GM10266 (cell line): ENCODE measurements around the gene MTFMT.
A peak's percentile ranks its signal among the peaks of the same experiment; 100 is the strongest.
"Not testable (repeated sequence)": the region's sequence is repeated elsewhere in the genome, so short reads cannot be mapped to it uniquely, and the experiment has no call there.

ENCODE experiments used
- DNase-seq: peaks from one replicate; pipeline ENCODE4 v3.0.0; 2012; ENCODE audit errors: extremely low spot score
- TF ChIP-seq, protein P1 (sequence below): IDR thresholded peaks from 2 replicates; pipeline ENCODE4 v1.5.1; 2012; ENCODE audit warnings: mild to moderate bottlenecking, low read depth; ENCODE audit not compliant: control insufficient read depth, insufficient read depth; ENCODE audit errors: missing control alignments

The MTFMT gene

DNA sequence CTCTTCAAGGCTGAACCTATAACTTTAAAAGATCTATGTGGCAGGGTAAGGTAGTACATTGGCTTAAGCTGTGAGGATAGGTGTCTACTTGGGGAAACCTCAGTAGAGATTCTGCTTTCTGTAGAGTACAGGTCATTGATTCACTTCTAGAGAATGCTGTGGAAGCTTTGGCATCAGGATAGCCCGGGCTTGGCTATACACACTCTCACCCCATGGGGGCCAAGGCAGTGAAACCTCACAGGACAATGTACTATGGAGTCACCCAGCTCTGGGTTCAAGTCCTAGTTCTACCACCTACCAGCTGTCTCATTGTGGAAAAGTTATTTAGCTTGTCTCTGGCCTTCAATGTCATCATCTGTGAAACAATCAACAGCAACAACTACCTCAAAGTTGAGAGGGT lies 9.0 kb downstream of the MTFMT start:
- DNase-seq = no peak

DNA sequence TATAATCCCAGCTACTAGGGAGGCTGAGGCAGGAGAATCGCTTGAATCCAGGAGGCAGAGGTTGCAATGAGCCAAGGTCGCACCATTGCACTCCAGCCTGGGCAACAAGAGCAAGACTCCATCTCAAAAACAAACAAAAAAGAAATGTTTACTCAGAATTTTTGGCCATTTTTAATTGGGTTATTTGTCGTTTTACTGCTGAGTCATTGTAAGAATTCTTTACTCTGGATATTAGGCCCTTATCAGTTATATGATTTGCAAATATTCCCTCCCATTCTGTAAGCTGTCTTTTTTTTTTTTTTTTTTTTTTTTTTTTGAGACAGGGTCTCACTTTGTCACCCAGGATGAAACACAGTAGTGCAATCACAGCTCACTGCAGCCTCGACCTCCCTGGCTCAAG lies 18.2 kb downstream of the MTFMT start:
- not testable (repeated sequence) for DNase-seq

More for the DNA sequence above, 9.0 kb downstream of the MTFMT start:
- TF ChIP-seq, protein P1, sequence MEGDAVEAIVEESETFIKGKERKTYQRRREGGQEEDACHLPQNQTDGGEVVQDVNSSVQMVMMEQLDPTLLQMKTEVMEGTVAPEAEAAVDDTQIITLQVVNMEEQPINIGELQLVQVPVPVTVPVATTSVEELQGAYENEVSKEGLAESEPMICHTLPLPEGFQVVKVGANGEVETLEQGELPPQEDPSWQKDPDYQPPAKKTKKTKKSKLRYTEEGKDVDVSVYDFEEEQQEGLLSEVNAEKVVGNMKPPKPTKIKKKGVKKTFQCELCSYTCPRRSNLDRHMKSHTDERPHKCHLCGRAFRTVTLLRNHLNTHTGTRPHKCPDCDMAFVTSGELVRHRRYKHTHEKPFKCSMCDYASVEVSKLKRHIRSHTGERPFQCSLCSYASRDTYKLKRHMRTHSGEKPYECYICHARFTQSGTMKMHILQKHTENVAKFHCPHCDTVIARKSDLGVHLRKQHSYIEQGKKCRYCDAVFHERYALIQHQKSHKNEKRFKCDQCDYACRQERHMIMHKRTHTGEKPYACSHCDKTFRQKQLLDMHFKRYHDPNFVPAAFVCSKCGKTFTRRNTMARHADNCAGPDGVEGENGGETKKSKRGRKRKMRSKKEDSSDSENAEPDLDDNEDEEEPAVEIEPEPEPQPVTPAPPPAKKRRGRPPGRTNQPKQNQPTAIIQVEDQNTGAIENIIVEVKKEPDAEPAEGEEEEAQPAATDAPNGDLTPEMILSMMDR = no peak

DNA sequence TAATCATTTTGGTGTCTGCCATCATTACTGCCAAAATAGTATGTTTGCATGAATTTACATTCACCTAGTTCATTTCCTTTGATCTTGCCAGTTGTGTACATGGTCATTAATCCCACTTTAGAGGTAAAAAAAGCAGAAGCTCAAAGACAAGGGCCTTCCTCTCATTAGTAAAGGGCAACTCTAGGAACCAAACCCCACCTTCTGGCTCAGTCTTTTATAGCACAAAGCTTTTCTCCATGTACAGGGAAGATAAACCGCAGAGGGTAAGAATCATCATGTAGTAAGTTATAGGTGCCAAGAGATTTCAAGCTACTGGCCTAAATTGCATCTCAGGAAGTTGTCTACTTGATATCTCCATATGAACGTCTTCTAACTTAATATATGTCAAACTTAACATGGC lies 20.5 kb downstream of the MTFMT start:
- TF ChIP-seq, protein P1 = peak; percentile 34
- DNase-seq = no peak

DNA sequence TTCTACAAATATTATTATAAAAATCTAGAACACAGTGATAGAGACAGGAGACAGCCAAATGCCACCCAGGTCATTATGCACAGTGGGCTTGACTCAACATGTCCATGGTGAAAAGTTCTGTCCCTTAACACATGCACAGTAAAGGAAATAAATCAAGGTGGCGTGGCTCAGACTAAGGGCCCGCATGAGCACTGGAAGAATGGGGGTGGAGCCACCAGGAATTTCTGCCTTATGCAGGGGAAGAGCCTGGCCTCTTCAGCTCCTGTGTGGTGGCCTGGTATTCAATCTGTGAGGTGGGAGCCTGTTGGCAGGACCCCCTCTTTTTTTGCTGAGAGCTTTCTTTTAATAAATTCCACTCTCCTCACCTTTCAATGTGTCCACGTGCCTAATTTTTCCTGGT lies 22.6 kb downstream of the MTFMT start:
- no peak for DNase-seq
- TF ChIP-seq, protein P1 = no peak

DNA sequence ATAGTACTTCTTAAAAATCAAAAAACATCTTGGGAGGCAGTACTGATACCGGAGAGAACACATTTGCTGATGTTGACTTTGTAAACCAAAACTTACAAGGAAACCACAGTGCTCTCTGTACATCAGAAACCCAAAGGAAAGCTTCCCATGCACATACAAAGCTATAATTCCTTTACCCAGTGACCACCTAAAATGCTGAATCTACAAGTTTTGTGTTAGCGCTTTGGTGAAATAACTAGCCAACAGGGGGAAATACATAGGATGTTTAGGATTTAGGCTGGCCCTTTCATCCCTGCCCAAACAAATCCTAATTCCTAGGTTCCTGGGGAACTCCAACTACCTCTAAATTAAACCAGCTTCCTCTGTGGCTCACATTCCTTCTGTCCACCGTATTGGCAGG lies 24.4 kb downstream of the MTFMT start:
- TF ChIP-seq, protein P1 = no peak

DNA sequence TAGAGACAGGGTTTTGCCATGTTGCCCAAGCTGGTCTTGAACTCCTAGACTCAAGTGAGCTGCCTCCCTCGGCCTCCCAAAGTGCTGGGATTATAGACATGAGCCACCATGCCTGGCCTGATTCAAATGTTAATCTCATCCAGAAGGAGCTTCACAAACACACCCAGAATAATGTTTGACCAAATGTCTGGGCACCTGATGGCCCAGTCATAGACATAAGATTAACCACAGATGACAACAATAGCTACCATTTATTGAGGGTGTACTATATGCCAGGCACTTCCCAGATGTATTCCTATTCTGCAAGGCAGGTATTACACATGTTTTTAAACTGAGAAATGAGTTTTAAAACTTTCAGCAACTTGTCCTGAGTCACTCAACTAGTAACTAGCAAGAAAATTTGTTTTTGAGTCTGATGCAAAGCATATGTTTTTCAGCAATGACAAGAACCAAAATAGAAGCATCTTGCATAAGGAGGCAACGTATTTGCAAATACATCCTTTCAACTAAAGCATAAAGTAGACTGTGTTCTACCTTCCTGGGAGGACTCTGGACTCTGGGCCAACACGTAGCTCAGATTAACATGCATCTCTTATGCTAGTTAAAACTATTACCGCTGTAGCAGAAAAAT lies 31.6 kb downstream of the MTFMT start:
- TF ChIP-seq, protein P1 = no peak
- DNase-seq = no peak

More for the DNA sequence above, 24.4 kb downstream of the MTFMT start:
- no peak for DNase-seq

DNA sequence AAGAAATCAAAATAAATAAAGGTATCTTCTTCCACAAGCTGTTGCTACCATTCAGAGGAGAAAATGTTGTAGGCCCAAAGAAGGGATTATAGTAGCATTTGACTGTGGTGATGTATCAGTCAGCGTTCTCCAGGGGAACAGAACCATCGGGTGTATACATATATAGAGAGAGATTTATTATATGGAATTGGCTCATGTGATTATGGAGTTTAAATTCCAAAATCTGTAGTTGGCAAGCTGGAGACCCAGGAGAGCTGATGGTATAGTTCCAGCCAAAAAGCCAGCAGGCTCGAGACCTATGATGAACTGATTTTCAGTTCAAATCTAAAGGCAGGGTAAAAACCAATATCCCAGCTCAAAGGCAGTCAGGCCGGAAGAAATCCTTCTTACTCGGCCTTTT lies 32.4 kb downstream of the MTFMT start:
- TF ChIP-seq, protein P1 = no peak
- no peak for DNase-seq

DNA sequence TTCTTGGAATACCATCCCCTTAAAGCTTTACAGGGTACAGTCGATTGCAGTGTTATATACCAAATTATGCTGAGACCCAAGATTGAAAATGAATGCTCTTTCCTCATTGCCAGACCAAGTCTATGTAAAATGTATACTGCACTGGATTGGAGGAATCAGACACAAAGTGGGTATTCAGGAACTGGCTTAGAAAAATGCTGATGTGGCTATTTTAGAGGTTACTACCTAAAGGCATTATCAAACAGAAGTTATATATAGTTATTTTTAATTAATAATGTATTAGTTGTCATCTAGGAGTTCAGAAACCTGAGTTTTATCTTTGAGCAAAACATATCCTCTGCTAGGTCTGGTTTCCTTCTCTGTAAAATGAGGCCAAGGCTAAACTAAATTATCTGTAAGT lies 36.1 kb downstream of the MTFMT start:
- TF ChIP-seq, protein P1 = no peak
- DNase-seq = no peak
